Left lung (tissue), 10 donors: ENCODE measurements around the gene KAT7. TPM values are rescaled to one million over a fixed set of nuclear protein-coding genes. Genes with fewer than 3 reads are reported as not detected.

ENCODE experiments used
- ATAC-seq: fragments of 200-7000 bp; cut with Tn5 transposase; one replicate; pipeline ENCODE4 v1.9.1; 2020; ENCODE audit warnings: moderate library complexity
- DNase-seq, 4 donors: peaks; one replicate each; pipeline ENCODE4 v3.0.0-alpha.2; 2013 to 2020
- H3K27ac ChIP-seq, 2 donors: fragments of 200-600 bp; sonication (generic) in 1 of 2; one replicate each; pipeline versions ENCODE4 v1.5.0 to v1.8.0; 2020 to 2021
- H3K27me3 ChIP-seq, 2 donors: fragments of 200-600 bp; sonication (generic) in 1 of 2; one replicate each; pipeline versions ENCODE4 v1.5.0 to v1.8.0; 2020 to 2021
- H3K36me3 ChIP-seq, 2 donors: fragments of 200-600 bp; sonication (generic) in 1 of 2; one replicate each; pipeline versions ENCODE4 v1.5.0 to v1.8.0; 2020 to 2021
- H3K4me1 ChIP-seq, 2 donors: fragments of 200-600 bp; one replicate each; pipeline ENCODE4 v1.8.0; 2021
- H3K4me3 ChIP-seq, 2 donors: fragments of 200-600 bp; sonication (generic) in 1 of 2; one replicate each; pipeline versions ENCODE4 v1.5.0 to v1.8.0; 2020 to 2021; ENCODE audit warnings: mild to moderate bottlenecking in 1 of 2
- H3K9me3 ChIP-seq, 2 donors: fragments of 200-600 bp; sonication (generic) in 1 of 2; one replicate each; pipeline versions ENCODE4 v1.5.0 to v1.8.0; 2020 to 2021
- intact Hi-C, 2 donors: fragments of 100-400 bp; cut with DNase I; formaldehyde crosslinking; loops; one replicate each; pipeline versions ENCODE4 v1.11.2 to v1.14.2; 2022
- polyA plus RNA-seq, 6 donors: library from polyadenylated mRNA; unstranded; fragments of 120-200 nt; gene quantifications; one replicate each; pipeline ENCODE4 v1.2.1, GENCODE V29; 2013; ENCODE audit not compliant: insufficient read length in 6 of 6
- total RNA-seq, 2 donors: library from RNA; stranded (reverse); fragmentation: NEBNext Ultra II Directional; extraction: Animal tissue kit (Norgen Biotek cat#: 25700); gene quantifications; one replicate each; pipeline ENCODE4 v1.2.1, GENCODE V29; 2021
- TF ChIP-seq, protein P1 (sequence below), 2 donors: fragments of 200-600 bp; sonication (generic) in 1 of 2; IDR thresholded peaks; one replicate each; pipeline versions ENCODE4 v1.5.0 to v1.8.0; 2021; ENCODE audit warnings: antibody characterized with exemption in 2 of 2
- donor health status: DM: no; HTN: yes; CAD: no.
- donor health status: DM: no; HTN: no; CAD: no.

Gene KAT7
- total and polyA plus RNA-seq, 8 donors: 44.1 to 56.7 (median 51.5) TPM

DNA sequence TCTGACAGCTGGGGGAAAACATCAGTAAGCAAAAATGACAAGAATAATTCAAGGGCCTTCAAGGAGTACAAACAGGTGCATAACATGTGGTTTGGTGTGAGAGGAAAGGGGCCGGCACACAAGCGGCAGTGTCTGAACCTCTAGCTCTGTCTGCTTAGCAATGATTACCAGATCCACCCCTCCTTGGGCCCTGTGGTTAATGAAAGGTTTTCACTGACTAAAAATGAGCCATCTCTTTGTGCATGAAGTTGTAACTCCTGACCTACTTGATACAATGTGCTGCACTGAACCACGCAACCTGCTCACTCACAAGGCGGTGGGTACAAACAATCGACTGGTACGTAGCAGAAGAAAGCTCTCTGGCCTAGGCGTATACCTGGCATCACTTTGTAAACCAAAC, 39.7 kb upstream of the KAT7 start:
- Histone ChIP-seq H3K36me3 (no peaks in the 10 kb centered on the region), H3K27me3 (no peaks in the 10 kb centered on the region), H3K4me3 (no peak overlapping the region), H3K4me1 (peaks cover 0 to 25% of the 10 kb centered on the region in 2 donors), H3K27ac (peak overlapping the region in 1 of 2 donors; percentile 28), H3K9me3 (no peaks in the 10 kb centered on the region)
- DNase-seq (no peak), ATAC-seq (no peak)
- intact Hi-C loops: no loop called here
- TF ChIP-seq, protein P1, sequence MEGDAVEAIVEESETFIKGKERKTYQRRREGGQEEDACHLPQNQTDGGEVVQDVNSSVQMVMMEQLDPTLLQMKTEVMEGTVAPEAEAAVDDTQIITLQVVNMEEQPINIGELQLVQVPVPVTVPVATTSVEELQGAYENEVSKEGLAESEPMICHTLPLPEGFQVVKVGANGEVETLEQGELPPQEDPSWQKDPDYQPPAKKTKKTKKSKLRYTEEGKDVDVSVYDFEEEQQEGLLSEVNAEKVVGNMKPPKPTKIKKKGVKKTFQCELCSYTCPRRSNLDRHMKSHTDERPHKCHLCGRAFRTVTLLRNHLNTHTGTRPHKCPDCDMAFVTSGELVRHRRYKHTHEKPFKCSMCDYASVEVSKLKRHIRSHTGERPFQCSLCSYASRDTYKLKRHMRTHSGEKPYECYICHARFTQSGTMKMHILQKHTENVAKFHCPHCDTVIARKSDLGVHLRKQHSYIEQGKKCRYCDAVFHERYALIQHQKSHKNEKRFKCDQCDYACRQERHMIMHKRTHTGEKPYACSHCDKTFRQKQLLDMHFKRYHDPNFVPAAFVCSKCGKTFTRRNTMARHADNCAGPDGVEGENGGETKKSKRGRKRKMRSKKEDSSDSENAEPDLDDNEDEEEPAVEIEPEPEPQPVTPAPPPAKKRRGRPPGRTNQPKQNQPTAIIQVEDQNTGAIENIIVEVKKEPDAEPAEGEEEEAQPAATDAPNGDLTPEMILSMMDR (IDR thresholded peaks at IDR 0.05): no peak

DNA sequence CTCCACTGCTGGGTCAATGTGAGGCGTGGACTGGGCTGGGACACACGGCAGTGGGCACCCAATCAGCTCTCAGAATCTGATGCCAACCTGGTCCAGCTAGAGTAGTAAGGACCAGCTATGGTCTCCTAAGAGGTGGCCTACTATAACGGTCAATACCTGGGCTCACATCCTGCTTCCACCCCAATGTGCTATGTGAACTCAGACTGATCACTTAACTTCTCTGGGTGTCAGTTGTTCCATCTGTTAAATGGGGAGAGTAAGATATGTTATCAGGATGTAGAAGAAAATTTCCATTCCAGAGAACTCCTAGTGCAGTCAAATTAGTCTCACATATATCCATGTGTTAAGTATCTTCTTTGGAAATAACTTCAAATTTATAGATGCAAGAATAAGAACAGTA, 38.8 kb upstream of the KAT7 start:
- H3K4me3 ChIP-seq: no peak overlapping the region

GRCh38 chr17:49752508-49752907, 36.0 kb upstream of the KAT7 start:
- H3K36me3 ChIP-seq: peaks cover 0 to 3% of the 10 kb centered on the region in 2 donors
- TF ChIP-seq, protein P1 (IDR thresholded peaks at IDR 0.05): no peak
- H3K4me3 ChIP-seq: no peak overlapping the region
- H3K27ac ChIP-seq: no peak overlapping the region
- H3K4me1 ChIP-seq: peaks cover 0 to 16% of the 10 kb centered on the region in 2 donors
- no peak for DNase-seq
- no peak for ATAC-seq
- H3K27me3 ChIP-seq: no peaks in the 10 kb centered on the region
- intact Hi-C loops: no loop called here
- no peaks in the 10 kb centered on the region for H3K9me3 ChIP-seq

More for the DNA sequence above, 38.8 kb upstream of the KAT7 start:
- intact Hi-C loops: no loop called here
- Histone ChIP-seq H3K27ac (peak overlapping the region in 1 of 2 donors; percentile 28), H3K27me3 (no peaks in the 10 kb centered on the region), H3K4me1 (peaks cover 0 to 18% of the 10 kb centered on the region in 2 donors), H3K36me3 (no peaks in the 10 kb centered on the region), H3K9me3 (no peaks in the 10 kb centered on the region)
- no peak for DNase-seq
- TF ChIP-seq, protein P1 (IDR thresholded peaks at IDR 0.05): no peak
- no peak for ATAC-seq

DNA sequence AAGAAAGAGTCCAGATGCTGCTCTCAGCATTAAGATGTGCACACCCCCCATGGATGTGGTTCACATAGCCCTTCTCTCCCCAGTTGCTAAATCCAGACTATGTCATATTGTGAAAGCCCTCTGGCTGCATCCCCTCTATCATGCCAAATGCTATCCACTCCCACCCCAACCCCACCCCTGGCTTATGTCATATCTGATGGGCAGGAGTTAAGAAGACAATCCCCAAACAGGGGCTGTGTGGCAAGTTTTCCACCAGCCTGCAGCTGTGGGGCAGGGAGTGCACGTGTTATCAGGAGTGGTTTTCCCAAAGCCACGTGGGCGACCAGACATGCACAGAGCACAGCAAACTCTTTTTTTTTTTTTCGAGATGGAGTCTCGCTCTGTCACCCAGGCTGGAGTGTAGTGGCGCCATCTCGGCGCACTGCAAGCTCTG, 34.5 kb upstream of the KAT7 start:
- H3K9me3 ChIP-seq: no peaks in the 10 kb centered on the region
- H3K4me3 ChIP-seq: no peak overlapping the region
- H3K27ac ChIP-seq: no peak overlapping the region
- TF ChIP-seq, protein P1 (IDR thresholded peaks at IDR 0.05): no peak
- ATAC-seq (no peak), DNase-seq (peak in 1 of 4 donors; percentile 27)
- peaks cover 0 to 11% of the 10 kb centered on the region in 2 donors for H3K4me1 ChIP-seq
- intact Hi-C loops: no loop called here
- H3K36me3 ChIP-seq: peaks cover 0 to 11% of the 10 kb centered on the region in 2 donors
- no peaks in the 10 kb centered on the region for H3K27me3 ChIP-seq

- Histone ChIP-seq H3K27me3 (no peaks in the 10 kb centered on the region), H3K4me1 (peaks cover 0 to 11% of the 10 kb centered on the region in 2 donors), H3K9me3 (no peaks in the 10 kb centered on the region), H3K4me3 (no peak overlapping the region), H3K27ac (no peak overlapping the region), H3K36me3 (peaks cover 0 to 11% of the 10 kb centered on the region in 2 donors)
- peak; percentile 92 for ATAC-seq
- intact Hi-C loops: no loop called here
- TF ChIP-seq, protein P1 (IDR thresholded peaks at IDR 0.05): no peak
- DNase-seq: peak in 1 of 4 donors; percentile 43
Observed at GRCh38 chr17:49755663-49756283, 32.7 kb upstream of the KAT7 start.
